ENCODE results near the gene MACROD2.

- TF ChIP-seq CTCF (IDR thresholded peaks at IDR 0.05) (no peak), POLR2A (IDR thresholded peaks at IDR 0.05) (no peak)
These were observed 1065.7 kb downstream of the MACROD2 start for GRCh38 chr20:15061061-15061430.
